Inferior parietal cortex (tissue), 1 donor: ENCODE results near the gene C1QTNF8.

ENCODE experiments used
- DNase-seq: peaks from one replicate; pipeline ENCODE4 v3.0.0-alpha.2; 2016; ENCODE audit errors: extremely low spot score

The C1QTNF8 gene

GRCh38 chr16:1060416-1061340 is 35.4 kb downstream of the C1QTNF8 start:
- no peak for DNase-seq

GRCh38 chr16:1059310-1059709 is 36.7 kb downstream of the C1QTNF8 start:
- no peak for DNase-seq

GRCh38 chr16:1058216-1058615 is 37.8 kb downstream of the C1QTNF8 start:
- DNase-seq = no peak

GRCh38 chr16:1057252-1057932 is 38.7 kb downstream of the C1QTNF8 start:
- DNase-seq = no peak

- DNase-seq = no peak
These were observed 39.8 kb downstream of the C1QTNF8 start for GRCh38 chr16:1056196-1056595.

- DNase-seq = no peak
These were observed 40.5 kb downstream of the C1QTNF8 start for GRCh38 chr16:1055557-1055924.

GRCh38 chr16:1054660-1055556 is 41.1 kb downstream of the C1QTNF8 start:
- peak; percentile 69 for DNase-seq

- no peak for DNase-seq
These were observed 42.2 kb downstream of the C1QTNF8 start for GRCh38 chr16:1053700-1054368.

GRCh38 chr16:1053121-1053521 is 42.9 kb downstream of the C1QTNF8 start:
- no peak for DNase-seq

GRCh38 chr16:1052721-1053120 is 43.3 kb downstream of the C1QTNF8 start:
- no peak for DNase-seq

- no peak for DNase-seq
These were observed 44.6 kb downstream of the C1QTNF8 start for GRCh38 chr16:1051446-1051845.

GRCh38 chr16:1050921-1051320 is 45.1 kb downstream of the C1QTNF8 start:
- no peak for DNase-seq

GRCh38 chr16:1050516-1050915 is 45.5 kb downstream of the C1QTNF8 start:
- no peak for DNase-seq

- no peak for DNase-seq
These were observed 46.1 kb downstream of the C1QTNF8 start for GRCh38 chr16:1049976-1050247.

GRCh38 chr16:1049113-1049975 is 46.7 kb downstream of the C1QTNF8 start:
- no peak for DNase-seq

- DNase-seq = peak; percentile 57
These were observed 47.5 kb downstream of the C1QTNF8 start for GRCh38 chr16:1048442-1049112.

GRCh38 chr16:1047801-1048200 is 48.2 kb downstream of the C1QTNF8 start:
- DNase-seq = no peak

GRCh38 chr16:1047123-1047522 is 48.9 kb downstream of the C1QTNF8 start:
- DNase-seq = no peak

- peak; percentile 67 for DNase-seq
These were observed 49.8 kb downstream of the C1QTNF8 start for GRCh38 chr16:1045993-1046911.
